SK-N-SH (cell line): ENCODE data around the gene DLG2. TPM values are rescaled to one million over a fixed set of nuclear protein-coding genes. Genes with fewer than 3 reads are reported as not detected.

Experiments used
- CTCF ChIA-PET: fragments of 300-600, 350-600 bp; formaldehyde crosslinking; extraction: SDS; loops from one replicate; lab custom pipeline; 2021; lab: Yijun Ruan, JAX
- POLR2A ChIA-PET: fragments of 350-600 bp; sonication (Branson Sonifier 250); formaldehyde crosslinking; extraction: SDS; loops from one replicate; lab custom pipeline; 2020; ENCODE audit warnings: antibody characterized with exemption, inconsistent platforms; lab: Yijun Ruan, JAX
- DNase-seq: peaks from one replicate; pipeline ENCODE4 v3.0.0; 2012
- H2AFZ ChIP-seq: fragments of 200-600 bp; sonication (generic); 2 replicates; pipeline ENCODE4 v1.8.1; 2016; ENCODE audit warnings: antibody characterized with exemption, mild to moderate bottlenecking, low read depth
- H3F3A ChIP-seq: fragments of 200-600 bp; sonication (generic); replicated peaks from 2 replicates; pipeline ENCODE3; 2016; ENCODE audit warnings: antibody characterized with exemption, mild to moderate bottlenecking; ENCODE audit not compliant: insufficient read depth
- H3K27ac ChIP-seq, 2 experiments: fragments of 200-500 bp in 1 of 2; fragments of 200-600 bp in 1 of 2; sonication (Bioruptor generic) in 1 of 2; sonication (generic), shearing (Covaris generic) in 1 of 2; 2 replicates each; pipeline versions ENCODE4 v1.5.1 to v1.6.1; 2014 to 2016; ENCODE audit warnings: low read depth in 2 of 2, inconsistent platforms in 1 of 2, low read length in 1 of 2, mild to moderate bottlenecking in 1 of 2, mixed read lengths in 1 of 2
- H3K27me3 ChIP-seq: fragments of 200-600 bp; sonication (generic), shearing (Covaris generic); 2 replicates; pipeline ENCODE4 v1.6.1; 2016; ENCODE audit warnings: mixed run types; ENCODE audit not compliant: insufficient read depth
- H3K36me3 ChIP-seq, 2 experiments: fragments of 200-500 bp in 1 of 2; fragments of 200-600 bp in 1 of 2; sonication (Bioruptor generic) in 1 of 2; sonication (generic) in 1 of 2; replicated peaks in 1 of 2; 2 replicates each; pipeline versions ENCODE3 to v1.5.1; 2014 to 2016; ENCODE audit warnings: low read length in 1 of 2, mild to moderate bottlenecking in 1 of 2; ENCODE audit not compliant: insufficient read depth in 2 of 2, control insufficient read depth in 1 of 2
- H3K4me1 ChIP-seq, 2 experiments: fragments of 200-500 bp in 1 of 2; fragments of 200-600 bp in 1 of 2; sonication (Bioruptor generic) in 1 of 2; sonication (generic), shearing (Covaris generic) in 1 of 2; 2 replicates each; pipeline versions ENCODE4 v1.5.1 to v1.6.1; 2014 to 2016; ENCODE audit warnings: low read depth in 1 of 2, low read length in 1 of 2, mixed run types in 1 of 2; ENCODE audit not compliant: insufficient read depth in 2 of 2, control insufficient read depth in 1 of 2
- H3K4me2 ChIP-seq: fragments of 200-600 bp; sonication (generic), shearing (Covaris generic); 2 replicates; pipeline ENCODE4 v1.6.1; 2017; ENCODE audit warnings: mixed run types
- H3K4me3 ChIP-seq, 2 experiments: fragments of 200-500 bp in 1 of 2; fragments of 200-600 bp in 1 of 2; sonication (Bioruptor generic) in 1 of 2; sonication (generic), shearing (Covaris generic) in 1 of 2; 2 replicates each; pipeline versions ENCODE4 v1.5.1 to v1.8.1; 2014 to 2016; ENCODE audit warnings: low read depth in 2 of 2, inconsistent platforms in 1 of 2, low read length in 1 of 2, mild to moderate bottlenecking in 1 of 2, mixed read lengths in 1 of 2, moderate library complexity in 1 of 2
- H3K79me2 ChIP-seq: fragments of 200-600 bp; sonication (generic); 2 replicates; pipeline ENCODE4 v1.8.1; 2017; ENCODE audit warnings: mild to moderate bottlenecking; ENCODE audit not compliant: insufficient read depth
- H3K9ac ChIP-seq: fragments of 200-600 bp; sonication (generic); 2 replicates; pipeline ENCODE4 v1.6.1; 2017; ENCODE audit warnings: mixed run types
- H3K9me2 ChIP-seq: fragments of 200-600 bp; sonication (generic); 2 replicates; pipeline ENCODE4 v1.6.1; 2017; ENCODE audit warnings: mixed run types
- H3K9me3 ChIP-seq: fragments of 200-600 bp; sonication (generic); 2 replicates; pipeline ENCODE4 v1.6.1; 2017; ENCODE audit warnings: mixed run types, mild to moderate bottlenecking, moderate library complexity
- H4K20me1 ChIP-seq: fragments of 200-600 bp; sonication (generic); 2 replicates; pipeline ENCODE4 v1.6.1; 2017; ENCODE audit warnings: mild to moderate bottlenecking, mixed run types; ENCODE audit not compliant: insufficient read depth
- EP300 ChIP-seq, 2 experiments: IDR thresholded peaks; 2 replicates each; pipeline versions ENCODE4 v1.4.0 to v1.6.1; 2012; ENCODE audit warnings: borderline replicate concordance in 1 of 2, low read depth in 1 of 2, low read length in 1 of 2
- EZH2phosphoT487 ChIP-seq: fragments of 200-600 bp; sonication (generic); IDR thresholded peaks from 2 replicates; pipeline ENCODE4 v1.6.1; 2017; ENCODE audit warnings: low read depth, mixed run types, mild to moderate bottlenecking, antibody characterized with exemption, moderate library complexity, borderline replicate concordance
- FOSL2 ChIP-seq: IDR thresholded peaks from 2 replicates; pipeline ENCODE4 v1.4.0; 2012; ENCODE audit warnings: low read depth, mild to moderate bottlenecking, moderate library complexity, borderline replicate concordance
- FOXJ3 ChIP-seq: sonication (generic); formaldehyde crosslinking; IDR thresholded peaks from 2 replicates; pipeline ENCODE4 v1.5.1; 2020; ENCODE audit warnings: mild to moderate bottlenecking, missing genetic modification reagents
- IRF3 ChIP-seq: fragments of 150-350 bp; IDR thresholded peaks from 2 replicates; pipeline ENCODE4 v1.6.1; 2016; ENCODE audit warnings: mild to moderate bottlenecking, low read depth, low read length
- JUND ChIP-seq: IDR thresholded peaks from 2 replicates; pipeline ENCODE4 v1.4.0; 2012
- NFIC ChIP-seq: IDR thresholded peaks from 2 replicates; pipeline ENCODE4 v1.4.0; 2012; ENCODE audit warnings: borderline replicate concordance
- NRF1 ChIP-seq: IDR thresholded peaks from 2 replicates; pipeline ENCODE4 v1.6.1; 2012; ENCODE audit warnings: low read depth, mild to moderate bottlenecking, low read length
- RAD21 ChIP-seq: IDR thresholded peaks from 2 replicates; pipeline ENCODE4 v1.6.1; 2012; ENCODE audit warnings: mild to moderate bottlenecking, low read length
- RCOR1 ChIP-seq: fragments of 150-350 bp; IDR thresholded peaks from 2 replicates; pipeline ENCODE4 v1.6.1; 2017; ENCODE audit warnings: antibody characterized with exemption, low read length
- RFX5 ChIP-seq: IDR thresholded peaks from 2 replicates; pipeline ENCODE4 v1.6.1; 2012; ENCODE audit warnings: mild to moderate bottlenecking, improper control_type of control experiment, low read length
- TCF12 ChIP-seq: IDR thresholded peaks from 2 replicates; pipeline ENCODE4 v1.4.0; 2012
- TEAD4 ChIP-seq: IDR thresholded peaks from 2 replicates; pipeline ENCODE4 v1.4.0; 2012; ENCODE audit warnings: mild to moderate bottlenecking, borderline replicate concordance; ENCODE audit not compliant: insufficient read depth
- WGBS: methylation state at CpG from one replicate; pipeline ENCODE4 v1.1.6; 2017; ENCODE audit warnings: low lambda C conversion rate; 5-methylcytosine and 5-hydroxymethylcytosine counted together
- polyA plus RNA-seq, 3 experiments: library from polyadenylated mRNA; depleted of rRNA; stranded (reverse); fragments of >200 nt; gene quantifications; 2 replicates each; pipeline ENCODE4 v1.2.3, GENCODE V29; 2012
- TF ChIP-seq, protein P1 (sequence below): IDR thresholded peaks from 2 replicates; pipeline ENCODE4 v1.4.0; 2012; ENCODE audit warnings: low read depth
- TF ChIP-seq, protein P2 (sequence below): fragments of 200-600 bp; sonication (generic); IDR thresholded peaks from 2 replicates; pipeline ENCODE4 v1.6.1; 2017; ENCODE audit warnings: antibody characterized with exemption, mild to moderate bottlenecking, moderate library complexity

DLG2 gene
- polyA plus RNA-seq, 1 of the 3 experiments (the other 2 are of a cell fraction), result 0.21 TPM

- H3K79me2 ChIP-seq, result no peaks in the 10 kb centered on the region
- peaks cover 0 to 32% of the 10 kb centered on the region in 2 experiments; a peak in 1 of 4 replicates for H3K4me1 ChIP-seq
- 31% methylated on average over 3 of the region's 3 CpGs for WGBS
- H3K27ac ChIP-seq, result peak overlapping the region in 1 of 2 experiments; percentile 75; a peak in 2 of 4 replicates
- no peaks in the 10 kb centered on the region for H3K9me3 ChIP-seq
- H3K4me2 ChIP-seq, result peak overlapping the region; percentile 60
- peak overlapping the region; percentile 19; the same call in 1 of the 2 replicates for H3K9ac ChIP-seq
- H3K4me3 ChIP-seq, result peak overlapping the region in 1 of 2 experiments; percentile 33; a peak in 1 of 4 replicates
- peak; percentile 63; the same call in 1 of the 2 replicates for TF ChIP-seq TEAD4
- TF ChIP-seq EZH2phosphoT487, result no peak
- TF ChIP-seq RCOR1, result no peak
- no peak for TF ChIP-seq IRF3
- TF ChIP-seq FOSL2, result peak; percentile 60; the same call in 1 of the 2 replicates
- peak in 1 of 2 experiments; percentile 44; a peak in 1 of 4 replicates for TF ChIP-seq EP300 (IDR thresholded peaks at IDR 0.05; ENCODE audit: borderline replicate concordance in 1 of 2, low read depth in 1 of 2, low read length in 1 of 2)
- TF ChIP-seq JUND, result peak; percentile 57
- peak; percentile 52 for TF ChIP-seq TCF12
- TF ChIP-seq, all 33 proteins: peak for 5
- Histone ChIP-seq H3F3A (peaks cover 23% of the 10 kb centered on the region), H3K27me3 (no peaks in the 10 kb centered on the region), H3K9me2 (no peaks in the 10 kb centered on the region), H2AFZ (peak overlapping the region; percentile 88), H3K36me3 (no peaks in the 10 kb centered on the region), H4K20me1 (no peaks in the 10 kb centered on the region)
- ChIA-PET CTCF (interaction anchor here (0.6 to 3.2 kb wide), 48 partner anchors 8 to 1140 kb away, joined by 3 to 41 read pairs (median 4); no protein-coding TSS in a partner anchor), POLR2A (interaction anchor here (0.6 kb wide), 1 partner anchor 78 kb away, joined by 3 read pairs; no protein-coding TSS in a partner anchor)
- no peak for DNase-seq
Observed at GRCh38 chr11:83827520-83827919, 1799.6 kb downstream of the DLG2 start.

DNA sequence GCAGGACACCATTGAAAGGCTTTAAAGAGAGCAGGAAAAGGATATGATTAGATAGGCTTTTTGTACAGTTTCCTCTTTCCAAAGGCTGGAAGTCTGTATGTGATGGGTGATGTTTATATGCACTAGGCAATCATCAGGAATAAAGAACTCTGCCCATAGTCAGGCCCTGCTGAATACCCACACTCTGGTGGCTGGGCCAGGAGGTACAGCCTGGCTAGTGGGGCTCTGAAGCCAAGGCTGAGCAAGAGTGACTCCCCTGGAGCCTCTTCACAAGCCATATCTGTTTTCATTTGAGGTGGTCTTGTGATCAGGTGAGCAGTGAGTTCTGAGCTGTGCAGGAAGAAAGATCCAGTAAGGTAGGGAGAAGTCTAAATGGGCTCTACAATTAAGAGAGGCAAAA lies 1801.1 kb downstream of the DLG2 start:
- no peaks in the 10 kb centered on the region for H3K9me3 ChIP-seq
- CTCF ChIA-PET, result interaction anchor here (1.8 to 5.4 kb wide), 4 partner anchors 9 to 739 kb away, joined by 7 to 41 read pairs (median 29); no protein-coding TSS in a partner anchor
- H3K4me3 ChIP-seq, result no peak overlapping the region
- no peaks in the 10 kb centered on the region for H3K79me2 ChIP-seq
- POLR2A ChIA-PET, result no interaction called here
- H3K4me2 ChIP-seq, result no peak overlapping the region
- peaks cover 23% of the 10 kb centered on the region for H3F3A ChIP-seq
- H3K4me1 ChIP-seq, result peaks cover 0 to 32% of the 10 kb centered on the region in 2 experiments; a peak in 1 of 4 replicates
- no peak overlapping the region for H3K9ac ChIP-seq
- 0 out of 4 replicates have a peak overlapping the region, but pooled peaks of 1 of the 2 experiments have one; percentile 75 for H3K27ac ChIP-seq
- no peaks in the 10 kb centered on the region for H4K20me1 ChIP-seq
- peak overlapping the region; percentile 88 for H2AFZ ChIP-seq
- H3K9me2 ChIP-seq, result no peaks in the 10 kb centered on the region
- TF ChIP-seq, protein P1, sequence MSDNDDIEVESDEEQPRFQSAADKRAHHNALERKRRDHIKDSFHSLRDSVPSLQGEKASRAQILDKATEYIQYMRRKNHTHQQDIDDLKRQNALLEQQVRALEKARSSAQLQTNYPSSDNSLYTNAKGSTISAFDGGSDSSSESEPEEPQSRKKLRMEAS, result no peak
- TF ChIP-seq JUND (no peak), RAD21 (no peak), FOSL2 (no peak), RFX5 (no peak), NRF1 (no peak), FOXJ3 (CRISPR knock-in tag) (no peak), NFIC (no peak)
- TF ChIP-seq, protein P2, sequence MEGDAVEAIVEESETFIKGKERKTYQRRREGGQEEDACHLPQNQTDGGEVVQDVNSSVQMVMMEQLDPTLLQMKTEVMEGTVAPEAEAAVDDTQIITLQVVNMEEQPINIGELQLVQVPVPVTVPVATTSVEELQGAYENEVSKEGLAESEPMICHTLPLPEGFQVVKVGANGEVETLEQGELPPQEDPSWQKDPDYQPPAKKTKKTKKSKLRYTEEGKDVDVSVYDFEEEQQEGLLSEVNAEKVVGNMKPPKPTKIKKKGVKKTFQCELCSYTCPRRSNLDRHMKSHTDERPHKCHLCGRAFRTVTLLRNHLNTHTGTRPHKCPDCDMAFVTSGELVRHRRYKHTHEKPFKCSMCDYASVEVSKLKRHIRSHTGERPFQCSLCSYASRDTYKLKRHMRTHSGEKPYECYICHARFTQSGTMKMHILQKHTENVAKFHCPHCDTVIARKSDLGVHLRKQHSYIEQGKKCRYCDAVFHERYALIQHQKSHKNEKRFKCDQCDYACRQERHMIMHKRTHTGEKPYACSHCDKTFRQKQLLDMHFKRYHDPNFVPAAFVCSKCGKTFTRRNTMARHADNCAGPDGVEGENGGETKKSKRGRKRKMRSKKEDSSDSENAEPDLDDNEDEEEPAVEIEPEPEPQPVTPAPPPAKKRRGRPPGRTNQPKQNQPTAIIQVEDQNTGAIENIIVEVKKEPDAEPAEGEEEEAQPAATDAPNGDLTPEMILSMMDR, result no peak
- DNase-seq, result no peak
- no peaks in the 10 kb centered on the region for H3K27me3 ChIP-seq
- H3K36me3 ChIP-seq, result no peaks in the 10 kb centered on the region
